GM21447 (cell line): ENCODE results near the gene CYP26A1.

Experiments
- ATAC-seq: cut with Tn5 transposase; IDR thresholded peaks from one replicate; pipeline ENCODE4 v1.9.1; 2021; ENCODE audit not compliant: unreplicated experiment

CYP26A1 gene

GRCh38 chr10:93064874-93065660 lies 8.6 kb upstream of the CYP26A1 start:
- ATAC-seq, result no peak

- ATAC-seq, result no peak
Measured at GRCh38 chr10:93065675-93066543, 7.8 kb upstream of the CYP26A1 start.

- no peak for ATAC-seq
Measured at GRCh38 chr10:93066544-93066913, 7.2 kb upstream of the CYP26A1 start.

GRCh38 chr10:93067443-93068365 lies 6.0 kb upstream of the CYP26A1 start:
- ATAC-seq, result no peak

GRCh38 chr10:93068411-93069244 lies 5.1 kb upstream of the CYP26A1 start:
- ATAC-seq, result no peak

- no peak for ATAC-seq
Measured at GRCh38 chr10:93069245-93069561, 4.5 kb upstream of the CYP26A1 start.

- no peak for ATAC-seq
Measured at GRCh38 chr10:93070378-93071176, 3.1 kb upstream of the CYP26A1 start.

GRCh38 chr10:93071177-93071472 lies 2.6 kb upstream of the CYP26A1 start:
- ATAC-seq, result no peak

GRCh38 chr10:93071674-93072224 lies 1.9 kb upstream of the CYP26A1 start:
- ATAC-seq, result no peak

- no peak for ATAC-seq
Measured at GRCh38 chr10:93072225-93072712, 1.4 kb upstream of the CYP26A1 start.

GRCh38 chr10:93072713-93073538 lies 767 bp upstream of the CYP26A1 start:
- ATAC-seq, result no peak

GRCh38 chr10:93074147-93074596 lies 479 bp downstream of the CYP26A1 start:
- no peak for ATAC-seq

- no peak for ATAC-seq
Measured at GRCh38 chr10:93074597-93075368, 1.1 kb downstream of the CYP26A1 start.

GRCh38 chr10:93075369-93076221 lies 1.9 kb downstream of the CYP26A1 start:
- no peak for ATAC-seq

- ATAC-seq, result no peak
Measured at GRCh38 chr10:93076871-93077270, 3.2 kb downstream of the CYP26A1 start.

- no peak for ATAC-seq
Measured at GRCh38 chr10:93077860-93078337, 4.2 kb downstream of the CYP26A1 start.
